ENCODE results near the gene PTPRD.

The PTPRD gene

DNA sequence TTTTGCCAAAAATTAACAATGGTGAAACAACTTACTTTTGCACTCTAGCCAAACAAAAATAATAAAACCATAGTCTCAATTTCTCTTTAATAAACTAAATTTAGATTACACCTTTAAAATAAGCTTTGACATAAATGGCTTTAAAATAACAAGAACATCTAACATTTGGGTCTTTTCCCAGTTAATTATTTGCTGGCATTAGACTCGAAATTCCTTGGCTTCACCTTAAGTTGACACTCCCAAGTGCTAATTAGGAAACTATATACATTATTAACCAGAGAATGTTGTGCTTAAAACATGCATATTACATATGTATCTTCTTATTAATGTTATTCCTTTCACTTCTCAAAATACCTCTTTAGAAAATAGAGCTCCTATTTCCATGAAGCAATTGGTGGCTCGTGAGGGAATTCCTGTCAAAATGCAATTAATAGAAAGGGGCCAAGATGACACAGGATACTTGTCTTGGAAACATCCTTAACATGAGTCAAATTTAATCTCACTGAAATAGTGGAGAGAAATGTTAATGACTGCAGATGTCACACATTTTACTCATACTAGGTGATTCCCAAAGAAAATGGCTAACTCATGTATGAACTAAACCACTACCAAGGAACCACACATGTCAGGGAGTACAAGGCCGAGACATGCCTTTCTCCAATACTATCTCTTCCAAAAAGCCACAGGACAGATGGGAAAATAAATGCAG is 1880.3 kb downstream of the PTPRD start:
- no peak for DNase-seq (ENCODE audit: low read depth, low spot score)

DNA sequence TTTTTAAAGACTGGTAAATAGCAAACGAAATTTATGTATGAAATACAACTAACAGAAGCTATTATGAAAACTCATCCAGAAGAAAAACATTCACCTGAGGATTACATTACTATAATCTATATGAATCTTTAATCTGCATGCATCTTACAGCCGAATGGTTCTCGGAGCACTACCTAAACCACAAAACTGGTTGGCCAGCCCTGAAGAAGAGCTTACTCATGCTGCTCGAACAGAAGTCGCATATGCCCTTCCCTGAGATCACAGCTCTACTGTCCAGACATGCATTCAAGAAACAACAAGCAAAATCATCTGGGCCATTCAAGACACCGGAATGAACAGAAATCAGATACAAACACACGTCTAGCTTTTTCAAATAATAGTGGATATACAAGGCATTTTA is 1882.2 kb downstream of the PTPRD start:
- DNase-seq (ENCODE audit: low read depth, low spot score): no peak

More for the DNA sequence above, 1880.3 kb downstream of the PTPRD start:
- no peak overlapping the region for H3K27ac ChIP-seq

DNA sequence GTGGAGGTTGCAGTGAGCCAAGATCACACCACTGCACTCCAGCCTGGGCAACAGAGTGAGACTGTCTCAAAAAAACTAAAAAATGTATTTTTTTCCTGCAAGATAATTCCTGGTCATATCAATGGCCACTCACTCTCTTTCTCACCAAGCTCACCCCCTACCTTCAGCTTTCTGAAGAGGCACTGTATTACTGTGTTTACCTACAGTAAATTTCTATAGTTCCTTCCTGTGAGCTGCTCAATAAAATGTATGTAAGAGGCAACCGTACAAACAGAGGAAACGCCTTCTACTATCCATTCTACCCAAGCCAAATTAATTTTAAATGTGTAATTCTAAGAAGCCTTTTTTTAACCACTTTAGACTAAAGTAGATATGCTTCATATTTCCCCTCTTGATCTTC is 1883.9 kb downstream of the PTPRD start:
- DNase-seq (ENCODE audit: low read depth, low spot score): no peak
- H3K27ac ChIP-seq: no peak overlapping the region

More for the DNA sequence above, 1882.2 kb downstream of the PTPRD start:
- H3K27ac ChIP-seq: no peak overlapping the region

DNA sequence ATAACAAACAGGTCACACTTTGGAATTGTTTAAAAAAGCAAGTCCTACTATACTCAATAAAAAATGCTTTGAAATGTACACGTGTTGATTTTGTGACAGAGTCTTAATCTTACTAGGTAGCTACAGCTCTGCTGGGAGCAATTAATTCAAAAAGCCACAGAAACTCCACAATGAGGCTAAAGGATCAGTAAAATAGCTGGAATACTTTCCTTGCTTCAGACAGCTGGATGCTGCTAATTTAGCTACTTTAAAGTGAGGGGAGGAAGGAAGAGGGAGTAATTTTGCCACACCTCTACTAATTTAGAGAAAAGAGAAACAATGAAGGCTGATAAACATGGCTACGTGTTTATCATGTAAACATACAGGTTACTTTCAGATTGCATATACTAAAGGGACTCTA is 1885.6 kb downstream of the PTPRD start:
- DNase-seq (ENCODE audit: low read depth, low spot score): no peak
- H3K27ac ChIP-seq: no peak overlapping the region

DNA sequence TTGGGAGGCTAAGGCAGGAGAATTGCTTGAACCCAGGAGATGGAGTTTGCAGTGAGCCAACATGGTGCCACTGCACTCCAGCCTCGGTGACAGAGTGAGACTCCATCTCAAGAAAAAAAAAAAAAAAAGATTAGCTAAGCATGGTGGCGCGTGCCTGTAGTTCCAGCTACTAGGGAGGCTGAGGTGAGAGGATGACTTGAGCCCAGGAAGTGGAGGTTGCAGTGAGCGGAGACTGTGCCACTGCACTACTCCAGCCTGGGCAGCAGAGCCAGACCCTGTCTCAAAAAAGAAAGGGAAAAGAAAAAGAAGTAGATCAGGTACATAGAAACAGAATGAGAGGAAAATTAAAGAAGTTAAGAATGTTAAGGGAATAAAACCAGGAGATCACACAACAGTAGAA is 1886.1 kb downstream of the PTPRD start:
- no peak overlapping the region for H3K27ac ChIP-seq
- no peak for DNase-seq (ENCODE audit: low read depth, low spot score)

DNA sequence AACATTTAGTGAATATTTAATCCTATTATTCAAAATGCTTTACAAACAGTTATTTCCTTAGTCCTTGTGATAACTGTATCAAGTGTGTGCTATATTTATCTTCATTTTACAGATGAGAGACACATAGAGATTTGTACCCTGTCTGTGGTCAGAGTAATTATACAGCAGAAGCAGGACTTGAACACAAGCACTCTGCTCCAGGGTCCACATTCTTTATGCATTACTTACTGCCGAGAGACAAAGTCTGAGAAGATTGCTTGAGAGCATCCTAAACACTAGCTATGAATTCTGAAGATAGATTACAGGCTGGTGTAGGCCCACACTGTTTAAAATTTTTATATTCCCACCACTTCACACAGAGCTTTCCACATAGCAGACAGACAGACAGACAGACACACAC is 1887.2 kb downstream of the PTPRD start:
- no peak for DNase-seq (ENCODE audit: low read depth, low spot score)
- H3K27ac ChIP-seq: no peak overlapping the region

DNA sequence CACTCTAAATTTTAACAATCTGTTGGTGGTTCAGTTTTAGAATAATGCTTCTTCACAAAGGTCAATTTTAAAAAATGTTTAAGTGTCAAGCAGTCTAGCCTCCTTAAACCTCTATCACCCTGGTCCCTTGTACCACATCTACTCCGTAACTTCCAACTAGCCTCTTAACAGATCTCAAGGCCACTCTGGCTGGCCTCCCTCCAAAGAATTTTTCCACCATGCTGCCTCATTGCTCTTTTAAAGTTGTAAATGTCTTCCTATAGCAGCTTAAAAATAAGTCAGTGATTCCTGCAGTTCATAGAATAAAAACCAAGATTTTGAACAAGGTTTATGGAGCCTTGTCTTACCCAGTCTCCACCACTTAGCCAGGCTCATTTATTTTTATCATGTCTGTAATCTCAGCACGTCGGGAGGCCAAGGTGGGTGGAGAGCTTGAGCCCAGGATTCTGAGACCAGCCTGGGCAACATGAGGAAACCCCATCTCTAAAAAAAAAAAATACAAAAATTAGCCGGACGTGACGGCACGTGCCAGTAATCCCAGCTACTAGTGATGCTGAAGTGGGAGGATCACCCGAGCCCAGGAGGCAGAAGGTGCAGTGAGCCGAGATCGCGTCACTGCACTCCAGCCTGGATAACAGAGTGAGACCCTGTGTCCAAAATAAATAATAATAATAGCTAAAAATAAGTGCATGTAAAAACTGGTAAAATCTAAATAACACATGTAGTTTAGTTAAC is 1888.4 kb downstream of the PTPRD start:
- no peak for DNase-seq (ENCODE audit: low read depth, low spot score)
- H3K27ac ChIP-seq: no peak overlapping the region

DNA sequence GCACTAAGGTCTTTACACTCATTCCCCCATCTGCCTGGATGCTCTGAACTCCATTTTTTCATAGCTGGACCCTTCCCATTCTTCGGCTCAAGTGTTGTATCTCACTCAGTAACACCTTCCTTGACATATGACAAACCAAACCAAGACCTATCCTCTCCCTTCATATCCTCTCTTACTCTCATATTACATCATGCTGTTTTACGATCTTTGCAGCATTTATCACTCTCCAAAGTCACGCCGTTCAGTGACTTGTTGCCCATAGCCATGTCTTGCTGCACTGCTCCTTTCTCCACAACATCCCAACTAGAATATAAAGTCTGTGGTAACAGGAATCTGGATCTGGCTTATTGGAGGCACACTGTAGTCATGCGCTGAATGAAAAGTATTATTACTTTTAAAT is 1889.6 kb downstream of the PTPRD start:
- DNase-seq (ENCODE audit: low read depth, low spot score): no peak

DNA sequence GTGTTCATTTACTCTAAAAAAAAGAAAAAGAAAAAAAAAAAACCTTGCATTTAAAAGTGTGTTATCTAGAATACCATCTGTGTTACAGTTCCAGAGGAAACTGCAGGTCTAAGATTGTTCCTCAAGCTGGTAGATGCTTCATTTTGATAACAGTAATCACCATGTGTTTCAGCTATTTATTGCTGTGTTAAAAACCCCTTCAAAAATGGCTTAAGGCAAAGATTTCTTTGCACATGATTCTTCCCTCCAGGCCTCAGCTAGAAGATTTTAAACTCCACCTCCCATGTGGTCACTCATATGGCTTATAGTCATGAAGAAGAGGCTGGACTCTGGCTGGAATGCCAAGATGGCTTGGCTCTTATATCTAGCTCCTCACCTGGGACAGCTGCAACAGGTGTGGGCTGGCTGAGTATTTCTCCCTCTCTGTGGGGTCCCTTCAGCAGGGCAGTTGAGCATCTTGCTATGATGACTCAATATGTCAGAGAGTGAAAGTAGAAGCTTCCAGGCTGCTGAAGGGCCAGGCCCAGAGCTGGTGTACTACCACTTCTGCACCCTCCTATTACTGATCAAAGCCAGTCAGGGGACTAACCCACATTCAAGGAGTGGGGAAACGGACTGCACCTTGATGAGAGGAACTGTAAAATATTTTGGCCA is 1892.8 kb downstream of the PTPRD start:
- no peak overlapping the region for H3K27ac ChIP-seq
- no peak for DNase-seq (ENCODE audit: low read depth, low spot score)

More for the DNA sequence above, 1889.6 kb downstream of the PTPRD start:
- no peak overlapping the region for H3K27ac ChIP-seq

DNA sequence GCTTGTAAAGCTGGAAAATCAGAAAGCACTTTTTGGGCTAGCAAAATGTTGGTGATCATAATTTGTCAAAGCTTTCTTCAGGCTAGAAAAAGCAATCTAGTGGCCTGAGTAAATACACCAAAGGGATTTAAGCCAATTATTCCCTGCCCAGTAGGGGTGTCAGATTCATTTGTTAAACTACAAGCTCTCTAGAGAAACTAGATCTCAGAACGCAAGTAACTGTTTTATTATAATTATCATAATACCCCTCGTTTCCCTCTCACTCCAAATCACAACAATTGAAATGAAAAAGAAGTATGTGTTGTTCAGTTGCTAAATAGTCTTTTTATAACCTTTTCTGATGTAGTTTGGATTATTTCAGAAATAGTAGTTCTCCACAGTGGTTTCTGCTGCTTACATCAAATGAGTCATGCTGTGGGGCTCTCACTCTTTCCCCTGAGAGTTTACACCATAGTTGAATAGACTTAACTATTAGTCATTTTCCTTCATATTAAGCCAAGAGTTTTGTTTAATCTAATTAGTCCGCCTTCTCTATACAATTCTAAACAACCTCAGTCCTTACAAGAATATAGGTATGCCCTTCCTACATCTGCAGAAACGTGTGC is 1894.6 kb downstream of the PTPRD start:
- no peak for DNase-seq (ENCODE audit: low read depth, low spot score)

DNA sequence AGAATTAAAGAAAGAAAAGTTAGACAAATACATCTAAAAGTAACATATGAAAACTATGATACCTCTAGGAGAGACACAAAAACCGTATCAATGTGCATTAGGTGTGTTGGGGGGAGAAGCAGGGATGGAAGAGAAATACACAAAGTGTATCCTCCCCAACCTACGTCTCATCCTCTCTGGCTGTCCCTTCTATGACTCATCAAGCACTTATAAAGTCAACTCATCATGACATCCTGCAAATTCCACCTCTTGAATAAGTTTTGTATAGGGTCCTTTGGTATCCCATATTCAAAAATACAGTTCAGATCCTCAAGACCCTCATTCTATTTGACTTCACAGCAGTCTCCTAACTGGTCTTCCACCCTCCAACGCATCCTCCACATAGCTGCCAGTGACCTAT is 1895.7 kb downstream of the PTPRD start:
- DNase-seq (ENCODE audit: low read depth, low spot score): no peak
- no peak overlapping the region for H3K27ac ChIP-seq

More for the DNA sequence above, 1894.6 kb downstream of the PTPRD start:
- no peak overlapping the region for H3K27ac ChIP-seq

DNA sequence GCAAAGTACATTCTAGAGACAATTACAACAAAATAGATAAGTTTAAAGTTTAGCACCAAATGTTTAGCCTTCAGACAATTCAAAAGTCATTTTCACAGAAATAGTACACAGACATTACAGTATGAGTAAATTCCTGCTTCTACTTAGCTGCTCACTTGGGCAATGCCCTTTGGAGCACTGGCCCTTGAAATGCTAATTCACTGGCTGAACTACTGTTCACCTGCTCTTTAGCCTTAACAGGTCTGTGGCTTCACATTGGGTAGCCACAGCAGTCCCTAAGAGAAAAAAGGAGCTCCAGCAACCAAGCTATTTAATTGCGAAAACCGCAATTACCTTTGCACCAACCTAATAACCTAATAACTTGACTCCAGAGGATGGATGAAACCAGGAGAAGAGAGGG is 1897.0 kb downstream of the PTPRD start:
- H3K27ac ChIP-seq: no peak overlapping the region
- DNase-seq (ENCODE audit: low read depth, low spot score): no peak

DNA sequence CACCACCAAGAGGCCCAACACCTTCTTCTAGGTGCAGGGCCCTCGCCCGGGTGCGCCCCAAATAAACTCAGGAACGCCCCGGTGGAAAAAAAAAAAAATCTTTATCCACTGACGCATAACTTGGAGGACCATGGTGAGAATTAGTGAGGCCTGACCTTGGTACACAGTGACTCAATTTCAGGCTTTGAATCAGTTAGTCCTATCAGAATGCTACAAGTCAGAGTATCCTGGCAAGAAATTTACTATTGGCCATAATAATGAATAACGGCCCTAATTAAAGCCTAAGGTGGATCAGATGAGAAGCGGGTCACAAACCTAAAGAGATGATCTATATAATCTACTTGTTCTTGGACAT is 1899.0 kb downstream of the PTPRD start:
- DNase-seq (ENCODE audit: low read depth, low spot score): no peak
- H3K27ac ChIP-seq: no peak overlapping the region

DNA sequence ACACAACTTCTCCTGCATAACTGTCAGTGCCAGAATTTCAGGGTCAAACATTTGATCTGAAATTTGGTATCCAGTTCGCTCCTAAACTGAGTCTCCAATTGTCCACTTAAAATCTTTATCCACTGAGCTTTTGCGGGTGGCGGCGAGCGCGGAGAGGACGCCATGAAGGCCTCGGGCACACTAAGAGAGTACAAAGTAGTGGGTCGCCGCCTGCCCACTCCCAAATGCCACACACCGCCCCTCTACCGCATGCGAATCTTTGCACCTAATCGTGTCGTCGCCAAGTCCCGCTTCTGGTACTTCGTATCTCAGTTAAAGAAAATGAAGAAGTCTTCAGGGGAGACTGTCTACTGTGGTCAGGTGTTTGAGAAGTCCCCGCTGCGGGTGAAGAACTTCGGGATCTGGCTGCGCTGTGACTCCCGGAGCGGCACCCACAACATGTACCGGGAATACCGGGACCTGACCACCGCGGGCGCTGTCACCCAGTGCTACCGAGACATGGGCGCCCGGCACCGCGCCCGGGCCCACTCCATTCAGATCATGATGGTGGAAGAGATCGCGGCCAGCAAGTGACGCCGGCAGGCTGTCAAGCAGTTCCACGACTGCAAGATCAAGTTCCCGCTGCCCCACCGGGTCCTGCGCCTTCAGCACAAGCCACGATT is 1899.5 kb downstream of the PTPRD start:
- no peak overlapping the region for H3K27ac ChIP-seq
- DNase-seq (ENCODE audit: low read depth, low spot score): no peak

DNA sequence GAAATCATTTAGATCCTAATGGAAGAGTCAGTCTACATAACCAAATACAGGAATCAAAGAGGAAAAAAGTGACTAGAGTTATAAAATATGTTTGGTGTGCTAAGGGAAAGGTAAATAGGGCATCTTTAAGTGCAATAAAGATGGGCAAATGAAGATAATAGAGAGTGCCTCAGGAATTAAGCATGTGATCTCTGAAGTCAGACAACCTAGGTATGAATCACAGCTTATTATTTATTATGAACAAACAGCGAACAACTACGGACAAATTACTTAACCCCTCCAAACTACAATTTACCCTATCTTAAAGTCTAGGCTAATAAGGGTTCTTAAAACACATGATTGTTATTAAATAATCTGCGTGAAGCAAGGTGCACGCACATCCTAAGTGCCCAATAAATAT is 1903.1 kb downstream of the PTPRD start:
- DNase-seq (ENCODE audit: low read depth, low spot score): no peak
- no peak overlapping the region for H3K27ac ChIP-seq

DNA sequence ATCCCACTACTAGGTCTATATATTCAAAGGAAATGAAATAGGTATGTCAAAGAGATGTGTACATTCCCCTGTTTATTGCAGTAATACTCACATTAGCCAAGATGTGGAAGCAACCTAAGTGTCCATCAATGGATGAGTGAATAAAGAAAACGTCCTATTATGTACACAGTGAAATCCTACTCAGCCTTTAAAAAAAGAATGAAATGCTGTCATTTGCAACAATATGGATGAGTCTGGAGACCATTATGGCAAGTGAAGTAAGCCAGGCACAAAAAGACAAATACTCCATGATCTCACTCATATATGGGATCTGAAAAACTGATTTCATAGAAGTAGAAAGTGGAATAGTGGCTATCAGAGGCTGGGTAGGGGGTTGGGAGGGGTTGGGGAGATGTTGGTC is 1904.1 kb downstream of the PTPRD start:
- no peak for DNase-seq (ENCODE audit: low read depth, low spot score)
- H3K27ac ChIP-seq: no peak overlapping the region

DNA sequence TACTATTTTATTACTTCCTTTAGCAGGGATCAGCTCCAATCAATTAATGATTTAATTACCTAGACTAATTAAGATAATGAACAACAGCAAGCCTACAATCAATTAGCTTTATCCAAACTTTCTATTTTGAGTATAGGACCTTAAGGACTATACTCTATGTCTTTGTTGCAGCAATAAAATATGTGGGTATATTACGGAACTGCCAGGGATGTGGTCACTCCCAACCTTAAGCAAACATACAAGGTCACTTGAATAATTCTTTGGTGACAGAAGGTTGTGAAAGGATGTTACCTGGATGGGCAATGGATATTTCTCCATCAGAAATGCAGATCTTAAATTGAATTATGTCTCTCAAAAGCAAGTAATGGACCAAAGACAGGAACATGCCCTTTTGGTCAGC is 1905.8 kb downstream of the PTPRD start:
- no peak for DNase-seq (ENCODE audit: low read depth, low spot score)

DNA sequence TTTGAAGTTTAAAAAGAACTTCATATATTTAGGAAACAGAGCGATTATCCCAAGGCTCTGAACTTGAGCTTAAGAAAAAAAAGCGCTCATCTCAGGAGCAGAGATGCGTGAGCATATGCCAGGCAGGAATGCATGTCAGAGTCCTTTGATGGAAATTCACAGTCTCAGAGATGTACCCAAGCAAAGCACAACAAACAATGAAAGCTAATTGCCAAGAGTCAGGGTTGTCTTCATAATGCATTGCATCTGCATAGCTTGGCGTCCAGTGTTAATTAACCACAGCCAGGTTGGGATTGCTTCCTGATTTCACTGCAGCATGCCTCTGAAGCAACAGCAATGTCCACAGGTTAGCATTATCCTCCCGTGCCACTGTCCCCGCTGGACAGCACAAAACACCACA is 1906.3 kb downstream of the PTPRD start:
- DNase-seq (ENCODE audit: low read depth, low spot score): no peak
- no peak overlapping the region for H3K27ac ChIP-seq

More for the DNA sequence above, 1905.8 kb downstream of the PTPRD start:
- H3K27ac ChIP-seq: no peak overlapping the region

DNA sequence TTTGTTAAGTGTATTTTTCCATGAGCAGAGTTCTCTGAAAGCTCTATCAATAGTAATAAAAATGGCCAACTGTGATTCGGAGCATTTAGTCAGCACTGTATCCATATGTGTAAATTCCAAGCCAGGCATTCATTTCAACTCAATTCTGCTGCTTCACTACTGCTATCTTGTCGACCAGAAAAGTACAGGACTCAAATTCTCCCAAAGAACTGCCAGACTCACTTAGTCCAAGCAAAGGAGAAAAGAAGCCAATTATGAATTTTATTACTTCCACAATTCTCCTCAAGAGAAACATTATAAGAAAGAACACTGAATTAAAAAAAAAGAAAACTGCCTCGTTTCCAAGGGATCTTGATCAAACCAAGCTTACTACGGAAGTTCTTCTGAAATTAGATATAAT is 1906.9 kb downstream of the PTPRD start:
- no peak for DNase-seq (ENCODE audit: low read depth, low spot score)
- H3K27ac ChIP-seq: no peak overlapping the region

DNA sequence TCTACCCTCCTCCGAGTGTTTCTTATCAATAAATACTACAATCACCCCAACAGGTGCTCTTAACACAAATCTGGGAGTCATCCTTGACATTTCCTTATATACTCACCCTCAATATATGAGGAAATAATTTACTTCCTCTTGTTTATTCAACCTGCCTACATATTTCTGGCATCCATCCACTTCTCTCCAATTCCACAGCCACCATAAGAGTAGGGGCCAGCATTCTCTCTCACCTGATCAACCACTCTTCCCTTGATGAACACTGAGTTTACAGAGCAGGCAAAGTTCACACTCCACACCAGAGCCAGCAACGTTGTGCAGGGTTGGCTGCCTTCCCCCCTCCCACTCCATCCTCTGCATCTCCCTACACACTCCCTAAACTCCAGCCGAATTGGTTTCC is 1908.9 kb downstream of the PTPRD start:
- H3K27ac ChIP-seq: no peak overlapping the region
- DNase-seq (ENCODE audit: low read depth, low spot score): no peak

DNA sequence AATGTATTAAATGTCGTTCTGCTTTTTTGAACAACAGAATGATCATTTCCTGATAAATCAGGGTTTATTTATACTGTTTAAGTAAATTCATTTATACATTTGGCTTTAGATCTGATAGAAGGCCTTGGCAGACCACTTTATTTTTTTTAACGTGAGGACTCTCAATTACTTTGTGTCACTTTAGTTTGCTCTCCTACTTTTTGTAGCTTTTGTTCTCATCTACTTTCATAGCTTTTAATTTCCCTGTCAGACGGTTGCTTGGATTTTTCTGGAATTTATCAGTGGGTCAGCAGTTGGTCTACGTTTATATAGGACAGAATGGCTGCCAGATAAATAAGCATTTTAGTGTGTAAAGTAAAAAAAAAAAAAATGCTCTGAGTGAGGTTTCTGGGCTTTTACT is 1910.9 kb downstream of the PTPRD start:
- no peak overlapping the region for H3K27ac ChIP-seq
- DNase-seq (ENCODE audit: low read depth, low spot score): no peak
